Brain microvascular endothelial cell (primary cell): ENCODE results near the gene GRM7.

Experiments
- DNase-seq: peaks from one replicate; pipeline ENCODE4 v3.0.0-alpha.2; 2020
- H3K27ac ChIP-seq: fragments of 250-450 bp; sonication (Bioruptor Pico); 2 replicates; pipeline ENCODE4 v1.5.1; 2020; ENCODE audit warnings: mild to moderate bottlenecking, moderate library complexity
- H3K27me3 ChIP-seq: fragments of 250-450 bp; sonication (Bioruptor Pico); replicated peaks from 2 replicates; pipeline ENCODE4 v1.5.1; 2020; ENCODE audit warnings: mild to moderate bottlenecking
- H3K36me3 ChIP-seq: fragments of 250-450 bp; sonication (Bioruptor Pico); replicated peaks from 2 replicates; pipeline ENCODE4 v1.5.1; 2020; ENCODE audit warnings: mild to moderate bottlenecking
- H3K4me3 ChIP-seq: 2 replicates; pipeline ENCODE4 v1.5.1; 2011; ENCODE audit warnings: low read depth, mild to moderate bottlenecking, control low read depth, low read length, moderate library complexity
- in situ Hi-C: cut with HindIII; loops from 2 replicates; pipeline ENCODE4 v1.10.0; 2017; ENCODE audit warnings: low sequenced_read_pairs, low pct_ligation_motif_present
- TF ChIP-seq, protein P1 (sequence below): IDR thresholded peaks from 2 replicates; pipeline ENCODE4 v1.5.1; 2011; ENCODE audit warnings: low read depth, mild to moderate bottlenecking, moderate library complexity, low read length, control low read depth, inconsistent platforms; ENCODE audit errors: missing control alignments

Gene GRM7

DNA sequence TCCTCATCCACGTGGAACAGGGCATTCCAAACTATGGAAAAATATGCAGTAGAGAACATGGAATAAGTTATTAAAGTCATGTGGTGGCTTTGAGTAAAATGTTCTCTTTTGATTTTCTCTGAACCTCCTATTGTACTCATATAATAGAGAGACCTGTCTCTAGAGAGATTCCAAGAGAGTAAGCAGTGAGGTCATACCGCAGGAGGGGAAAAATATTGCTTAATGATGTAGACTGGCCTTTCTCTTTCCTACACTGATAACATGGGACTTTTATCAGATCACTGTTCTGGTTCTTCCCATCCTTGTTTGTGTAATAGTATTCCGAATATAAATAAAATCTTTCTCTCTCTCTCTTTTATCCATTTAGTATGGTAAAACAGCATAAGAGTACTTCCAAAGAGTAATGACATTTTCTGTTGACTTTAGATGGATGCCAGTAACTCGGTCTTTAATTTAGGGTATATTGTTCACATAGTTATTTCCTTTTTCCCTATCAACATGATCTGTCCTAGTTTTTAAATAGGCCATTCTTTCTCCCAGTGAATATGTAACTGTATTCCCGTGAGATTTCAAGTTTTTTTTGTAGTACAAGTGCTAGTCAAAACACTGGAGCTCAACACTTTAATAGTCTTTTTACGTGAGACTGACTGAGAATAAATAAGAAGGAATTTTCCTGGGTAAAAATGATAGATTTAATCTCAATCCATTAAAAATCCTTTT, 826.7 kb downstream of the GRM7 start:
- no peaks in the 10 kb centered on the region for H3K27me3 ChIP-seq
- in situ Hi-C loops = no loop called here
- TF ChIP-seq, protein P1, sequence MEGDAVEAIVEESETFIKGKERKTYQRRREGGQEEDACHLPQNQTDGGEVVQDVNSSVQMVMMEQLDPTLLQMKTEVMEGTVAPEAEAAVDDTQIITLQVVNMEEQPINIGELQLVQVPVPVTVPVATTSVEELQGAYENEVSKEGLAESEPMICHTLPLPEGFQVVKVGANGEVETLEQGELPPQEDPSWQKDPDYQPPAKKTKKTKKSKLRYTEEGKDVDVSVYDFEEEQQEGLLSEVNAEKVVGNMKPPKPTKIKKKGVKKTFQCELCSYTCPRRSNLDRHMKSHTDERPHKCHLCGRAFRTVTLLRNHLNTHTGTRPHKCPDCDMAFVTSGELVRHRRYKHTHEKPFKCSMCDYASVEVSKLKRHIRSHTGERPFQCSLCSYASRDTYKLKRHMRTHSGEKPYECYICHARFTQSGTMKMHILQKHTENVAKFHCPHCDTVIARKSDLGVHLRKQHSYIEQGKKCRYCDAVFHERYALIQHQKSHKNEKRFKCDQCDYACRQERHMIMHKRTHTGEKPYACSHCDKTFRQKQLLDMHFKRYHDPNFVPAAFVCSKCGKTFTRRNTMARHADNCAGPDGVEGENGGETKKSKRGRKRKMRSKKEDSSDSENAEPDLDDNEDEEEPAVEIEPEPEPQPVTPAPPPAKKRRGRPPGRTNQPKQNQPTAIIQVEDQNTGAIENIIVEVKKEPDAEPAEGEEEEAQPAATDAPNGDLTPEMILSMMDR = no peak
- no peak overlapping the region for H3K4me3 ChIP-seq
- H3K36me3 ChIP-seq = no peaks in the 10 kb centered on the region
- DNase-seq = no peak
- no peak overlapping the region for H3K27ac ChIP-seq

DNA sequence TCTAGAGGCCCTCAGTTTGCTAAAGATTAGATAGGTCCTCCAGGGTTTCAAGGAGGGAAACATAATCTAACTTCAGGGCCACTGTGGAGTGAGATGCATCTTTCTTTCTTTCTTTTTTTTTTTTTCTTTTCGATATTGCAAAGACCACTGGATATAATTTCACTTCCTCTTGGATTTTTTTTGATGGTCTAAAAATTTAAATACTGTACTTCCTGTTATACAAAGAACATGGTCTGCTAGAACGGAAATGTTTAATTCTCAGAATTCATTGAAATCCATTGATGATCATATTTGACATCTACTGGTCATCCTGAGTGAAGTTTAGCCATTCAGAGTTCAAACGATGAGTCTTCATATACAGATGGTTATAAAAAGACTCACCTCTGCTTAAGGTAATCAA, 832.0 kb downstream of the GRM7 start:
- Histone ChIP-seq H3K27ac (no peak overlapping the region), H3K4me3 (no peak overlapping the region), H3K27me3 (no peaks in the 10 kb centered on the region), H3K36me3 (no peaks in the 10 kb centered on the region)
- no peak for DNase-seq
- in situ Hi-C loops = no loop called here
- TF ChIP-seq, protein P1 = no peak

DNA sequence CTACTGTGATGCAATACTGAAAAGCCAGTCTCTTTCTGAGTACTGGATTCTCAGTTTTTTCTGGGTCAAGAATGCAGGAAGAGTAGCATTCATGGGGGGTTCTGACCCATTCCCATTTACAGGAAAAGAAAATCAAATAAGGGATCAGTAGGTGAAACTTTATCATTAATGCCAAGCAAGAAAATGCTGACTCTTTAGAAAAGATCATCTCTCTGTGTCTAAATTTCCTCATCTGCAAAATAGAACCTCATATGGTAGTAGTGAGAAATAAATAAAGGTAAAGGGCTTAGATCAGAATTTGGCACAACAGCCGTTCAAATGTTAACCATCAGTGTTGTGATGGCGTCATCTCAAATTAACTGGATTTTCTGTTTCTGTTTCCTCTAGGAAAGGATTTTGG, 833.1 kb downstream of the GRM7 start:
- Histone ChIP-seq H3K27me3 (no peaks in the 10 kb centered on the region), H3K4me3 (no peak overlapping the region), H3K36me3 (no peaks in the 10 kb centered on the region), H3K27ac (no peak overlapping the region)
- in situ Hi-C loops = no loop called here
- DNase-seq = no peak
- TF ChIP-seq, protein P1 = no peak

DNA sequence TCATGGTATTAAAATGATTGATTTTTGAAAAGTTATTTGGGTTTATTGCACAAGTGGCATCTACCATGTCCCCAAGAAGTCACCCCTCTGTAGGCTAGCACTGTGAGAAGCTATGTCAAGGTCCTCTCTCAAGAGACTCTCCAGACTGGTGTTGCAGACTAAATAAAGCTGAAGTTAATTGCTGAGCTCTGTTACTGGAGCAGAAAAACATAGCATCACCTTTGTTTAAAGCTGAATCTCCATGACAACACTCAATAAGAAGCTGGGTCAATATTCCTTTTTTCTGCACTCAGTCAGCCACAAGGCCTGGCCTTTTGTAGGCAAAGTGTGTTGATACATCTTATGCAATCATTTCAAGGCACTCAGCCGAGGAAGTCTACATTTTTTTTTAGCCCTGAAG, 834.1 kb downstream of the GRM7 start:
- in situ Hi-C loops = no loop called here
- TF ChIP-seq, protein P1 = no peak
- Histone ChIP-seq H3K27me3 (no peaks in the 10 kb centered on the region), H3K36me3 (no peaks in the 10 kb centered on the region), H3K27ac (no peak overlapping the region), H3K4me3 (no peak overlapping the region)
- no peak for DNase-seq

DNA sequence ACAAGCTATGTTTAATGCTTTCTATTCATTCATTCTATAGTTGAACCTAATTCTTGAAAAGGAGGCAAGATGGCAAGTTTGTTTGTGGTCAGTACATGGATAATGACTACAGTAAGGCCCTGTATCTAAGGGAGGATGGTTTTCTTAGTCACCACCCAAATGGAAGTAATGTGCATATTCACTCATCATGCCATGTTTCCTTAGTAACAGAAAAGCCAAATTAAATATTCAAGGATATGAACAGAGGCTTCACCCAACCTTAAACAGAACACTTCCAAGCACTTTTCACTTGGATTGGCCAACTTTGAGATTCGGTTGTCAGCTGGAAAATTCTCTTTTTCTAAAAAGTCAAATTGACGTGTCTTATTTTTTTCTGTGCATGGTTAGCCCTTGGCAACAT, 835.4 kb downstream of the GRM7 start:
- Histone ChIP-seq H3K4me3 (no peak overlapping the region), H3K27me3 (no peaks in the 10 kb centered on the region), H3K27ac (no peak overlapping the region), H3K36me3 (no peaks in the 10 kb centered on the region)
- TF ChIP-seq, protein P1 = no peak
- no peak for DNase-seq
- in situ Hi-C loops = no loop called here

DNA sequence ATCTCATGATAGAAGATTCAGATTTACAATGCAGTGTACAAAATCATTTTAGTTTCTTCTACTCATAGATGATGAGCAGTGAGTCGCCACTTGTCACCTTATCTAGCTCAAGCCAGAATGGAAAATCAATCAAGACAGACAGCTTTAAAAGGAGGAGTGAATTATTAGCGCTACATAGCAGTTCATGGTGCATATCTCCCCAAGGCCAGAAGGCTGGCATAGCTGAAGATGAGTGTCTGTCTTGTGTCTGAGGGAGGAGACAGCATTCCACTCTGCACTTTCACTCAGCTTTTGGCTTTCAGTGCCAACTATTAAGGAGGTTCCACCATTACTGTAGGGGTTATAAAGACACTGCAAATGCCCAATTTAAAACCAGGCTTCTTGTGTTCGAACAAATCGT, 836.6 kb downstream of the GRM7 start:
- Histone ChIP-seq H3K27me3 (no peaks in the 10 kb centered on the region), H3K36me3 (no peaks in the 10 kb centered on the region), H3K27ac (no peak overlapping the region), H3K4me3 (no peak overlapping the region)
- TF ChIP-seq, protein P1 = no peak
- DNase-seq = no peak
- in situ Hi-C loops = no loop called here
